ENCODE measurements around the gene C1orf116.

Gene C1orf116

GRCh38 chr1:207069858-207070506 is 37.4 kb upstream of the C1orf116 start:
- Mint-ChIP-seq H3K36me3 (peaks cover 26% of the 10 kb centered on the region), H3K4me1 (peaks cover 17% of the 10 kb centered on the region), H3K4me3 (no peak overlapping the region), H3K9me3 (no peaks in the 10 kb centered on the region), H3K27me3 (no peaks in the 10 kb centered on the region), H3K27ac (peak overlapping the region; percentile 49)
- ATAC-seq (ENCODE audit: low read depth) (peak; percentile 61), DNase-seq (ENCODE audit: low spot score in 2 of 2) (no peak)

DNA sequence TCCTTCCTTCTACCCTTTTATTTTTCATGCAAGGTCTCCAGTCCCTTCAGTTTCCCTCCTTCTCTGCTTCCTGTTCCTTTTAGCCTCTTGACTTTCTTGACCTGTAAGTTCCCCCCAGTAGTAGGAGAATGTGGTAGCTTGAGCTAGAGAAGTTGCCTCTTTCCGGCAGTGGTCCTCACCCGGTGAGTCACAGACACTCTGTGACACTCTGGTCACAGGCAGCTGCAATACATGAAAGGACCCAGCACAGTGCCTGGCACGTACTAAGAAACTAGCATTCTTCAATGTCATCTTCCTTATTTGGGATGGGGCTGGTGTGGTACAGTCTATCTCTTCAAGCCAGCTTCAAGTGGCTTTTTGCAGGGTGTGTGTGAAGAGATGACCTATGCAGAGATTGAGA is 36.5 kb upstream of the C1orf116 start:
- Mint-ChIP-seq H3K27ac (peak overlapping the region; percentile 49), H3K27me3 (no peaks in the 10 kb centered on the region), H3K4me1 (peaks cover 17% of the 10 kb centered on the region), H3K36me3 (peaks cover 26% of the 10 kb centered on the region), H3K4me3 (no peak overlapping the region), H3K9me3 (no peaks in the 10 kb centered on the region)
- DNase-seq (ENCODE audit: low spot score in 2 of 2) (no peak), ATAC-seq (ENCODE audit: low read depth) (no peak)

GRCh38 chr1:207067665-207068064 is 35.1 kb upstream of the C1orf116 start:
- Mint-ChIP-seq H3K4me1 (peaks cover 17% of the 10 kb centered on the region), H3K9me3 (no peaks in the 10 kb centered on the region), H3K27me3 (no peaks in the 10 kb centered on the region), H3K27ac (peak overlapping the region; percentile 47), H3K4me3 (no peak overlapping the region), H3K36me3 (peaks cover 34% of the 10 kb centered on the region)
- ATAC-seq (ENCODE audit: low read depth) = no peak
- DNase-seq (ENCODE audit: low spot score in 2 of 2) = no peak

- DNase-seq (ENCODE audit: low spot score in 2 of 2) = no peak
- no peaks in the 10 kb centered on the region for H3K9me3 Mint-ChIP-seq
- H3K36me3 Mint-ChIP-seq = peaks cover 36% of the 10 kb centered on the region
- H3K4me1 Mint-ChIP-seq = peaks cover 17% of the 10 kb centered on the region
- ATAC-seq (ENCODE audit: low read depth) = no peak
- peak overlapping the region; percentile 47 for H3K27ac Mint-ChIP-seq
- H3K27me3 Mint-ChIP-seq = no peaks in the 10 kb centered on the region
- no peak overlapping the region for H3K4me3 Mint-ChIP-seq
Observed at GRCh38 chr1:207067185-207067584, 34.6 kb upstream of the C1orf116 start.

DNA sequence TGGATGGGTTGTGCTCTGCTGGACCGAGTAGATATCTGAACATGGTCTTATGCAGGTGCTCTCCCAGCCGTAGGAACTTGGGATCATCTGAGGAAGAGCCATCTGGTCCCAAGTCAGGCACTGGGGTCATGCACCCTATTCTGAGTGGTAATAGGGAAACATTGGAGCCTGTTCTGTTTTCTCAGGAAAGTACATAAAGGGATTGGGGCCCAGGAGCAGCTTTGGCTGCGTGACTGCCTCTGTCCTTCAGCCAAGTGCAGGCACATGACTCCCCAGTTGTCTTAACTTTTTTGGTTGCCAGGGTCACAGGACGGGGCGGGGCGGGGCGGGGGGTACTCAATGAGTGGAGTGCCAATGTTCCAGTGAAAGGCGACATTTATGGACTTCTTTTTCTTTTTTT is 32.0 kb upstream of the C1orf116 start:
- no peak for DNase-seq (ENCODE audit: low spot score in 2 of 2)
- peaks cover 5% of the 10 kb centered on the region for H3K4me1 Mint-ChIP-seq
- H3K27ac Mint-ChIP-seq = no peak overlapping the region
- no peak overlapping the region for H3K4me3 Mint-ChIP-seq
- no peaks in the 10 kb centered on the region for H3K27me3 Mint-ChIP-seq
- H3K36me3 Mint-ChIP-seq = peaks cover 48% of the 10 kb centered on the region
- ATAC-seq (ENCODE audit: low read depth) = no peak
- H3K9me3 Mint-ChIP-seq = no peaks in the 10 kb centered on the region

- Mint-ChIP-seq H3K27me3 (no peaks in the 10 kb centered on the region), H3K36me3 (peaks cover 41% of the 10 kb centered on the region), H3K4me3 (no peak overlapping the region), H3K27ac (no peak overlapping the region), H3K9me3 (no peaks in the 10 kb centered on the region), H3K4me1 (peaks cover 4% of the 10 kb centered on the region)
- ATAC-seq (ENCODE audit: low read depth) (no peak), DNase-seq (ENCODE audit: low spot score in 2 of 2) (no peak)
Observed at GRCh38 chr1:207063014-207063413, 30.5 kb upstream of the C1orf116 start.

- ATAC-seq (ENCODE audit: low read depth) (no peak), DNase-seq (ENCODE audit: low spot score in 2 of 2) (no peak)
- no peaks in the 10 kb centered on the region for H3K9me3 Mint-ChIP-seq
- no peak overlapping the region for H3K4me3 Mint-ChIP-seq
- H3K27ac Mint-ChIP-seq = no peak overlapping the region
- no peaks in the 10 kb centered on the region for H3K27me3 Mint-ChIP-seq
- H3K36me3 Mint-ChIP-seq = peaks cover 35% of the 10 kb centered on the region
- peaks cover 4% of the 10 kb centered on the region for H3K4me1 Mint-ChIP-seq
Observed at GRCh38 chr1:207062058-207062457, 29.5 kb upstream of the C1orf116 start.

DNA sequence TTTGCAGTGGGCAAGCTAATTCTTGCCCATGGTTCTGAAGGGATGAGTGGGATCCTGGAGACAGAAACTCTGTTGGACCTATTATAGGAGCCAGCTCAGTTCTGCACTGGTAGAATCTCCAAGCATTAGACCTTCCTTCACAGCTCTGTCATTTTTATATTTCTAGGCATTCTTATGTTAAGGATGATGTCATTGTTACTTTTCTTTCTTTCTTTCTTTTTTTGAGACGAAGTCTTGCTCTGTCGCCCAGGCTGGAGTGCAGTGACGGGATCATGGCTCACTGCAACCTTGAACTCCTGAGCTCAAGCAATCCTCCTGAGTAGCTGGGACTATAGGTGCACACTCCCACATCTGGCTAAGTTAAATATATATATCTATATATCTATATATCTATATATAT is 28.0 kb upstream of the C1orf116 start:
- Mint-ChIP-seq H3K9me3 (no peaks in the 10 kb centered on the region), H3K27me3 (no peaks in the 10 kb centered on the region), H3K36me3 (peaks cover 32% of the 10 kb centered on the region), H3K4me3 (no peak overlapping the region), H3K27ac (no peak overlapping the region), H3K4me1 (peaks cover 10% of the 10 kb centered on the region)
- ATAC-seq (ENCODE audit: low read depth) (no peak), DNase-seq (ENCODE audit: low spot score in 2 of 2) (no peak)

DNA sequence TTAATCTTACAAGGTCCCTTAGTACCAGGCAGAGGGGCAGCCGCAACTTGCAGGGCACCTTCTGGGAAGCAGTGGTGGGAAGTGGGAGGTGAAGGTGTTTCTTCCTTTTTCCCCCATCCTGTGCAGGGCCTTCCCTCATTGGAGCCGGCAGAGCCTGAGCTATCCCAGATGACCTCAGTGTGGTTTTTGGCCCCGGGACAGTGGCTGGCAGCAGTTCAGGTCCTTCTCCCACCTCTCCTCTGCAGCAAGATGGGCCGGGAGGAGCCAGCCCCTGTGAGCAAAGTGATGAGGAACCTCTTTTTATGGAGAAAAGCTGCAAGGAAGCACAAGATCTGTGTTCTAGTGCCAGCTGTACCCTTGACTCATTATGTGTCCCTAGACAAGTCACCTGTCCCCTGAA is 27.3 kb upstream of the C1orf116 start:
- Mint-ChIP-seq H3K9me3 (no peaks in the 10 kb centered on the region), H3K4me3 (no peak overlapping the region), H3K27ac (no peak overlapping the region), H3K27me3 (no peaks in the 10 kb centered on the region), H3K4me1 (peaks cover 13% of the 10 kb centered on the region), H3K36me3 (peaks cover 29% of the 10 kb centered on the region)
- DNase-seq (ENCODE audit: low spot score in 2 of 2) = no peak
- ATAC-seq (ENCODE audit: low read depth) = no peak

GRCh38 chr1:207058878-207059867 is 26.6 kb upstream of the C1orf116 start:
- H3K9me3 Mint-ChIP-seq = no peaks in the 10 kb centered on the region
- DNase-seq (ENCODE audit: low spot score in 2 of 2) (no peak), ATAC-seq (ENCODE audit: low read depth) (no peak)
- no peak overlapping the region for H3K27ac Mint-ChIP-seq
- H3K36me3 Mint-ChIP-seq = peaks cover 28% of the 10 kb centered on the region
- H3K27me3 Mint-ChIP-seq = no peaks in the 10 kb centered on the region
- H3K4me3 Mint-ChIP-seq = no peak overlapping the region
- peaks cover 20% of the 10 kb centered on the region for H3K4me1 Mint-ChIP-seq

DNA sequence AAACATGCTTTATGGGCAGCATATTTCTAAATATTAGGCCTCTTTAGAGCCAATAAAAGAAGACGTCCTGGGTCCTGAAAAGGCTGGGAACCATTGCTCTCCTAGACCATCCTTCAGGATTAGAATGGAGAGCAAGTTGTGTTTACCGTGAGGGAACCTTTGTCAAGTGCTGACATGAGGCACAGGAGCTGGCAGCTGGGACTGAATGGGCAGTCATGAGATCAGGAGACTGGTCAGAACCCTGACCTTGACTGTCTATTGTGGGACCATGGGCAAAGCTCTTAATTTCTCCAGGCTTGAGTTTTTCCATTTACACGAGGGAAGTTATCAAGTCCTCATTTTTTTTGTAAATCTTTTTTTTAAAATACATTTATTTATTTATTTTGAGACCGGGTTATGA is 25.7 kb upstream of the C1orf116 start:
- Mint-ChIP-seq H3K4me3 (no peak overlapping the region), H3K9me3 (no peaks in the 10 kb centered on the region), H3K27ac (no peak overlapping the region), H3K27me3 (no peaks in the 10 kb centered on the region), H3K36me3 (peaks cover 22% of the 10 kb centered on the region), H3K4me1 (peaks cover 22% of the 10 kb centered on the region)
- ATAC-seq (ENCODE audit: low read depth) = no peak
- no peak for DNase-seq (ENCODE audit: low spot score in 2 of 2)

- Mint-ChIP-seq H3K4me1 (peaks cover 24% of the 10 kb centered on the region), H3K27ac (peak overlapping the region; percentile 71), H3K4me3 (no peak overlapping the region), H3K27me3 (no peaks in the 10 kb centered on the region), H3K36me3 (peaks cover 9% of the 10 kb centered on the region), H3K9me3 (no peaks in the 10 kb centered on the region)
- no peak for DNase-seq (ENCODE audit: low spot score in 2 of 2)
- ATAC-seq (ENCODE audit: low read depth) = no peak
Observed at GRCh38 chr1:207056673-207057072, 24.1 kb upstream of the C1orf116 start.

GRCh38 chr1:207055386-207056001 is 22.9 kb upstream of the C1orf116 start:
- Mint-ChIP-seq H3K4me3 (no peak overlapping the region), H3K27me3 (no peaks in the 10 kb centered on the region), H3K4me1 (peaks cover 31% of the 10 kb centered on the region), H3K27ac (peak overlapping the region; percentile 92), H3K36me3 (peaks cover 3% of the 10 kb centered on the region), H3K9me3 (no peaks in the 10 kb centered on the region)
- DNase-seq (ENCODE audit: low spot score in 2 of 2) (no peak), ATAC-seq (ENCODE audit: low read depth) (no peak)

GRCh38 chr1:207054491-207054890 is 21.9 kb upstream of the C1orf116 start:
- Mint-ChIP-seq H3K9me3 (no peaks in the 10 kb centered on the region), H3K27ac (peak overlapping the region; percentile 92), H3K4me3 (peak overlapping the region; percentile 27), H3K36me3 (no peaks in the 10 kb centered on the region), H3K4me1 (peaks cover 31% of the 10 kb centered on the region), H3K27me3 (no peaks in the 10 kb centered on the region)
- DNase-seq (ENCODE audit: low spot score in 2 of 2) (peak in 1 of 2 donors; percentile 39), ATAC-seq (ENCODE audit: low read depth) (peak; percentile 45)

Data from memory B cell (primary cell).